A172 (cell line): ENCODE measurements around the gene FBN3. TPM values are rescaled to one million over a fixed set of nuclear protein-coding genes. Genes with fewer than 3 reads are reported as not detected.
"Not testable (repeated sequence)": the region's sequence is repeated elsewhere in the genome, so short reads cannot be mapped to it uniquely, and the experiment has no call there.

Source experiments
- DNase-seq: peaks from one replicate; pipeline ENCODE4 v3.0.0-alpha.2; 2015; ENCODE audit warnings: low spot score
- total RNA-seq: library from RNA; depleted of rRNA; stranded (reverse); fragments of >200 nt; shearing (Covaris generic); gene quantifications from 2 replicates; pipeline ENCODE4 v1.2.3, GENCODE V29; 2014

The FBN3 gene
- total RNA-seq, 1 experiment from 2014 or later, result not detected

- no peak for DNase-seq
Observed at GRCh38 chr19:8056533-8056932, 92.9 kb downstream of the FBN3 start.

- DNase-seq, result no peak
Observed at GRCh38 chr19:8054169-8054568, 95.2 kb downstream of the FBN3 start.

DNA sequence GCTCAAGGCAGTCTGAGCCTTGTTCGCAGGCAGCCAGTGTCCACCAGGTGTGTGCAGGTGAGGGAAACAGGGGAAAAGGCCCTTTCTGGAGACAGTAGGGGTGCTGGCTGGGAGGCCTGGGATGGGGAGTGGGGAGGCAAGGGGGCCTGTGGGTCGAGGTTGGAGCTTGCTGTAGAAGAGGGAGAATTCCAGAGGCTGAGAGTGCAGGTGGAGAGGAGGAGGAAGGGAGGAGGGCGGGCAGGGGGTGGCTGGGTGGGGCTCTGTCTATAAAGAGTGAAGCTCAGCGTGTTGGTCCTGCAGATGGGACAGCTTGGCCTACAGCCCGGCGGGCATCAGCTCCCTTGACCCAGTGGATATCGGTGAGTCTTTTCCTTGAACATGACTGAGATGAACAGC, 96.9 kb downstream of the FBN3 start, which contains the start of gene CCL25:
Gene CCL25 (plus strand): TSS at position 297 of the 396 bp plus-strand sequence. CDS start 290 bp downstream, outside the sequence.
- DNase-seq, result no peak

- peak; percentile 60 for DNase-seq
Observed at GRCh38 chr19:8050274-8051096, 98.9 kb downstream of the FBN3 start.

DNA sequence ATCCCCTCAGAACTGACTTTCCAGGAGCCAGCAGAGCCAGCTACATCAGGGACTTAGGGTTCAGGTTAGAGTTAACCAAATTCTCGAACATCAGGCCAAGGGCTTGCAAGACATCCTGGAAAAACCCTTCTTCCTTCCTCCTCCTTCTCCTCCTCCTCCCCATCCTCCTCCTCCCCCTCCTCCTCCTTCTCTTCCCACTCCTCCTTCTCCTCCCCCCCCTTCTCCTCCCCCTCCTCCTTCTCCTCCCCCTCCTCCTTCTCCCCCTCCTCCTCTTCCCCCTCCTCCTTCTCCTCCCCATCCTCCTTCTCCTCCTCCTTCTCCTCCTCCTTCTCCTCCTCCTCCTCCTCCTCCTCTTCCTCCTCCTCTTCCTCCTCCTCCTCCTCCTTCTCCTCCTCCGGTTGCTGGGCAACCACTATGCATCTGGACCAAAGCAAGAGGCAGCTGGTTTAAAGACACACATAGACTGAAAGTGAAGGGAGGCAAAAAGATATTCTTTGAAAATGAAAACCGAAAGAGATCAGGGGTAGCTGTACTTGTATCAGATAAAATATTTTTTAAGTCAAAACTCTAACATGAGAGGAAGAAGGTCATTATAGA, 102.7 kb downstream of the FBN3 start:
- DNase-seq, result no peak

- no peak for DNase-seq
Observed at GRCh38 chr19:8045872-8046568, 103.4 kb downstream of the FBN3 start.

DNA sequence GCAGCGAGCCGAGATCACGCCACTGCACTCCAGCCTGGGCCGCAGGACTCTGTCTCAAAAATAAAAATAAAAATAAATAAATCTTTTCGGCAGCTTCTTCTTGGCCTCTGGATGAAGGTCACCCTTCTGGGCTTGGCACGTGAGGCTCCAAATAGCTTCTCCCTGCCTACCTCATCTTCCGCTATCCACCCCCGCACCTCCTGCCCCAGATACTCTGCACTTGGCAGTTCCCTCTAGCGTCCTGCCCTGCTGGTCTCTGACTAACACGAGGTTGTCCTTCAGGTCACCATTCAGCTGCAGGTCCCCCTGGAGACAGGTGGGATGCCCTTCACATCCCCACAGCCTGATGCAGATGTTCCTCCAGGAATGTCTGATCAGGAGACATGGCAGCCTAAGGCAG, 105.4 kb downstream of the FBN3 start:
- DNase-seq, result no peak

GRCh38 chr19:8042900-8043299, 106.5 kb downstream of the FBN3 start:
- DNase-seq, result no peak

DNA sequence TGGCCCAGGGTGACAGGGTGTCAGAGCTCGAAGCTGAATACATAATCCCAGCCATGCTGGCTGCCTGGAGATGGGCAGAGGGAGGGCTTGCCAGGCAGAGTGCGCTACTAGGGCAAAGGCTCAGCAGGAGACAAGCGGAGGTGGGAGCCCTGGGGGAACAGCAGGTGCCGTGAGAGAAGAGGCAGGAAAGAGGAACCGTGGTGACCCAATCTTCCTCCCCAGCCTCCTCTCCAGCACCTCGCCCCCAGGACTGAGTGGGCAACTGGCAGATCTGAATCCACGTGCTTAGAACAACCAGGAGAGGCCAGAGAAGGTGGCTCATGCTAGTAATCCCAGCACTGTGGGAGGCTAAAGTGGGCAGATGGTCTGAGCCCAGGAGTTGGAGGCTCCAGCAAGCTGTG, 107.9 kb downstream of the FBN3 start:
- DNase-seq, result no peak

- DNase-seq, result no peak
Observed at GRCh38 chr19:8039231-8039630, 110.2 kb downstream of the FBN3 start.

DNA sequence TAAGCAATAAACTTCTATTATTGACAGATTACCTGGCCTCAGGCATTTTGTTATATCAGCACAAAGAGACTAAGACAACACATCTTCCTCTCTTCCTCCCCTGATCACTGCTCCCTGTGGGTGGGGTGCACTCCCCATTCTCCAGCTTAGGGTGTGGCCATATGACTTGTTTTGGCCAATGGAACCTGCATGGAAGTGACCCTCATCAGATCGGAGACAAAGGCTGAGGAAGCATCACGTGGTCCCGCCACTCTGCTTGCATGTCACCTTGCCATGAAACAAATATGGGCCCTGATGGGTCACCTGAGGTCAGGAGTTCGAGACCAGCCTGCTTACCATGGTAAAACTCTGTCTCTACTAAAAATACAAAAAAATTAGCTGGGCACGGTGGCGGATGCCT, 110.6 kb downstream of the FBN3 start:
- no peak for DNase-seq

- no peak for DNase-seq
Observed at GRCh38 chr19:8036434-8037099, 112.8 kb downstream of the FBN3 start.

DNA sequence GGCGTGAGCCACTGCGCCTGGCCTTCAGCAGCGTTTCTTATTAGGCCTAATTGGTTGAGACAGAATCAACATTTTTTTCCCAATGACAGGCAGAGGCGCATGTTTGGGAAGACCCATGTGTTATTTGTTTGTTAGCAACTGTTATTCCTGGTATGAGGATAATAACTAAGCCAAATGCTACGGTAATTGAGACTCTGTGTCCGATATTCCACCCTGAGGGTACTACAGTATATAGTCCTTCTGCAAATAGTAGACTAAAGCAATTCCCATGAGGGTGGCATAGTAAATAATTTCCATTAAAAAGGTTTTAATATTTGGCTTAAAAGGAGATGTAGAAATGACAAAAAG, 115.2 kb downstream of the FBN3 start:
- no peak for DNase-seq

DNA sequence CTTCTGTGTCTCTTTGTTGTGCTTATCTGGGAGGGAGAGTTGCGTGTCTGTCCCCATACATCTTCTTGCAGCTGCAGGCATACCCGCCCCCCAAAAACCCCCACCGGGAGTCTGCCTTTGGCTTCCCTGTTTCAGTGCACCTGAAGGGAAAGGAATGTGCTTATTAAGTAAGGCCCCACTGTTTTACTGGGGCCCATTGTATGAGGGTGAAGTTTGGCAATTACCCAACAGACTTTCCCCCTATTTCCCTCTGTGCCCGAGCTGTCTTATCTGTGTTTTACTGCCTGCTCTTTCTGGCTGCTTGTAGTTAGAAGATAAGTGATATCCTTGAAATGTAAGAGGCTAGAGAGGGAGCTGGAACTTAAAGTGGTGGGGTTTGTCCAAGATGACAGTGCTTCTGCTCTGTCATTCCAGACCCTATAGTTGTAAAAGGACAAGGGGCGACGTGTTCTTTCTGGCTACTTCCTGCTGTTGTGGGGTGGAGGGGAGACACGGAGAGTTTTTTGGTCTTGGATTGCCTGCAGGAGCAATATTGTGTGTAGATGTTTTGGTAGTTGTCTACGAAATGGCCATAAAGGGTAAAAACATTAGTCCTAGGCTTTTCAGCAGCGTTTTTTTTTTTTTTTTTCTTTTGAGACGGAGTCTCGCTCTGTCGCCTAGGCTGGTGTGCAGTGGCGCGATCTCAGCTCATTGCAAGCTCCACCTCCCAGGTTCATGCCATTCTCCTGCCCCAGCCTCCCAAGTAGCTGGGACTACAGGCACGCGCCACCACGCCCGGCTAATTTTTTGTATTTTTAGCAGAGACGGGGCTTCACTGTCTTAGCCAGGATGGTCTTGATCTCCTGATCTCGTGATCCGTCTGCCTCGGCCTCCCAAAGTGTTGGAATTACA, 115.9 kb downstream of the FBN3 start:
- not testable (repeated sequence) for DNase-seq

- no peak for DNase-seq
Observed at GRCh38 chr19:8030960-8031359, 118.4 kb downstream of the FBN3 start.

DNA sequence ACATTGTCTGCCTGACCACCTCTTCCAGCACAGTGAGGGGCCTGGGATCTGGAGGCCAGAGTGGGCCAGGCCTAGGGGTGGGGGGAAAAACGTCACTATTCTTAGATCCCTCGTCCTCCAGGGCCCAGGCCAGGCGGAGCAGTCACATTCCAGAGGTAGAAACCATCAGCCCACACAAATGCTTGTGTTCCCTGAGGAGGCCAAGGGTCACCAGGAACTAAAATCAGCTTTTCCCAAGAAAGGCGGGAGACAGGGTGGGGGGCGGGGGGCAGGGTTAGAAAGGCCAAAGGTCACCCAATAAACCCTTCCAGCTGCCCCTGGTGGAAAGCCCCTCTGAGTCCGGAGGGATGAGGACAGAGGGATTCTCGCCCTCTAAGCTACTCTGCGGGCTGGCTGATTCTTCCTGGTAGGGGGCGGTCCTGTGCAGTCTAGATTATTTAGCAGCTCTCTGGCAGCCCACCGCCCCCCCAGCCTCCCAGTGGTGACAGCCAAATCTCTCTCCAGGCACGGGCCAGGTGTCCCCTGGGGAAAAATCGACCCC, 120.4 kb downstream of the FBN3 start:
- no peak for DNase-seq

GRCh38 chr19:8025316-8025715, 124.1 kb downstream of the FBN3 start:
- no peak for DNase-seq

DNA sequence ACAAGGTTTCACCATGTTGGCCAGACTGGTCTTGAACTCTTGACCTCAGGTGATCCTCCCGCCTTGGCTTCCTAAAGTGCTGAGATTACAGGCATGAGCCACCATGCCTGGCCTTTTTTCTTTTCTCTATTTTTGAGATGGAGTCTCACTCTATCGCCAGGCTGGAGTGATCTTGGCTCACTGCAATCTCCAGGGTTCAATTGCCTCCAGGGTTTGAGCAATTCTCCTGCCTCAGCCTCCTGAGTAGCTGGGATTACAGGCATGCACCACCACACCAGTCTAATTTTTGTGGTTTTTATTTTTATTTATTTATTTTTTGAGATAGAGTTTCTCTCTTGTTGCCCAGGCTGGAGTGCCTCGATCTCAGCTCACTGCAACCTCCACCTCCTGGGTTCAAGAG, 125.1 kb downstream of the FBN3 start:
- not testable (repeated sequence) for DNase-seq

GRCh38 chr19:8023371-8023770, 126.0 kb downstream of the FBN3 start:
- no peak for DNase-seq

- no peak for DNase-seq
Observed at GRCh38 chr19:8022275-8022674, 127.1 kb downstream of the FBN3 start.

DNA sequence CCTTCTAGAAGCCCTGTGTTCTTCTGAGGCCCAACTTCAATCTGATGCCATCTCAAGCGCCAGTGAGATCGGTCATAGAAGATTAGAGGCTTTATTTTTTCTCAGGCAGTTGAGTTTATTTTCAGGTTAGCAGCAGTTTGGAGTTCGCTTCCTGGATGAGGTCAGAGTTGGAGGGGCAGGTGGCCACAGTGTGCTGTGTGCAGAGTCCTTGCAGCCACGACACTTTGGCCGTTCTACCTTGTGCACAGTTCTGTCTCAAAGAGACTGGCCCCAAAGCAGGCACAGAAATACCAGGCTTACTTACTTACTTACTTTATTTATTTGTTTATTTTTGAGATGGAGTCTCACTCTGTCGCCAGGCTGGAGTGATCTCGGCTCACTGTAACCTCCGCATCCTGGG, 128.0 kb downstream of the FBN3 start:
- DNase-seq, result no peak
